Stimulated activated CD4-positive, alpha-beta T cell treated with anti-CD3 and anti-CD28 coated beads, Interleukin-4, amount 100 ng/mL, for 1 hour (primary cell): ENCODE results near the gene MYLK3.
"Not testable (repeated sequence)": the region's sequence is repeated elsewhere in the genome, so short reads cannot be mapped to it uniquely, and the experiment has no call there.

Source experiments
- DNase-seq: peaks from one replicate; pipeline ENCODE4 v3.0.0-alpha.2; 2020

MYLK3 gene

DNA sequence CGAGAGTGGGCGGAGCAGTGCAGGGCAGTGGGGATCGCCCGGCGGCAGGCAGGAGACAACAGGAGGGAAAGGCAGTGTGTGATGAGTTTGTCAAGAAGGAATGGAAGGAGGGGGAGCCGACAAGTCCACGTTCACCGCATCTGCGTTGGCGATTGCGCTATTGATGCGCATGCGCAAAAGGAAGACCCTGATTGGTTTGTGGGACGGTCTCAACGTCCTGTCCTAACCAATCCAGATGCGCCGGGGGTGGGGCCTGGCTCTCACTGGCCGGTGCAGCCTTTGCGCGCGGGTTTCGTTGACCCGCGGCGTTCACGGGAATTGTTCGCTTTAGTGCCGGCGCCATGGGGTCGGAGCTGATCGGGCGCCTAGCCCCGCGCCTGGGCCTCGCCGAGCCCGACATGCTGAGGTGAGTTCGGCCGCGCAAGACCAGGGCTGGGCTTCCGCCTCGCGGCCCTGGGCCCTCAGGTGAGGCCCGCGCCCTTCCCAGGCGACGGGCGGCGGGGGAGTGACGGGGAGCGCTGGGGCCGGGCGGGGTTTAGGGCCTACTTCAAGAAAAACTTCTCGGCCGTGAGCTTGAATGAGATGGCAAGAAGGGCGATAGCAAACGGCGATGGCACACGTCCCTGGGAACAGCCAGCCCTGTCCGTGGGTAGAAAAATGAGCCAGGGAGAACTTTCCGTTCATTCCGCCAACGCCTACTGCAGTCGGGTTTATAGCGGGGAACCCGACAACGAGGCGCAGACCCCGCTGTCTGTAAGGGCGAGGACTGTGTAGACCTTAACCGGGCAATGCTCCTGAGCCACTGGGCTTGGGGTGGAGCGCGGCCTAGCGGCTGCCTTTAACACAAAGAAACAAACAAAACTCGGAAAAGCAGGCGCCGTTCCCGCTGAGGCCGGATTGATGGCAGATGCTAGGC lies 58.5 kb downstream of the MYLK3 start, which contains the start of gene ORC6:
Gene ORC6, plus strand, starts transcription at position 295 of the 916 bp plus-strand sequence. Its CDS starts 47 bp downstream, at position 342.
- DNase-seq, result peak; percentile 98

DNA sequence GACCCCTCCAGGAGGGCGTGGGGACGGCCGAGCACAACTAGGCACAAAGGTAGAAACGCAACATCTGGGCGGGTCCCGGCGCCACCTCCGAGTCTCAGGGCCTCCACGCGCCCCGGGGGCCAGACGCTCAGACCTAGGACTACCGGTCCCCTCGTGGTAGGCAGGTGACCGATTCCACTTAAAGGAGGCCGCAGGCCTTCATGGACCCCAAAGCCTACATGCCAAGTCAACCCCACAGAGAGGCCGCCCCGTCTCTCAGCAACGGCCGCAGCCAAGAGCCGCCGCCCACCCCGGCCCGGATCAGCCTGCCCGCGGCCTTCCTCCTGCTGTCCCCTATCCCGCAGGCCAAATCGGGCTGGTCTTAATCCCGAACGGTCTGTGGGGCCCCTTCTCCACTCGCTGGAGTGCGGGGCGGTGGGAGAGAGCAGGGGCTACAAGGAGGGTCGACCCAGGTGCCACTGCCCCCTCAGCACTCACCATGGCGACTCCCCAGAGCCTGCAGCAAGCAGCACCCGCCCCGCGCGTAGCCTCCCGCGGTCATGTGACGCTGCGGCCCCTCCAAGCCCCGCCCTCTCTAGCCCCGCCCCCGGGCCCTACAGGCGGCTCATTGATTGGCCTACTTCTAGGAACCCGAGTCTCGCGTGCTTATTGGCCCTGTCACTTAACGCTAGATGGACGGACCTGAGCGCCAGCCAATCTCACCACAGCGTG lies 59.3 kb downstream of the MYLK3 start, which contains the start of gene VPS35:
Gene VPS35, minus strand, starts transcription at position 525 of the 711 bp plus-strand sequence. Its CDS starts 45 bp downstream, at position 480.
- peak; percentile 100 for DNase-seq

- peak; percentile 3 for DNase-seq
Measured at GRCh38 chr16:46688101-46688653, 60.0 kb downstream of the MYLK3 start.

- no peak for DNase-seq
Measured at GRCh38 chr16:46687486-46687885, 60.7 kb downstream of the MYLK3 start.

DNA sequence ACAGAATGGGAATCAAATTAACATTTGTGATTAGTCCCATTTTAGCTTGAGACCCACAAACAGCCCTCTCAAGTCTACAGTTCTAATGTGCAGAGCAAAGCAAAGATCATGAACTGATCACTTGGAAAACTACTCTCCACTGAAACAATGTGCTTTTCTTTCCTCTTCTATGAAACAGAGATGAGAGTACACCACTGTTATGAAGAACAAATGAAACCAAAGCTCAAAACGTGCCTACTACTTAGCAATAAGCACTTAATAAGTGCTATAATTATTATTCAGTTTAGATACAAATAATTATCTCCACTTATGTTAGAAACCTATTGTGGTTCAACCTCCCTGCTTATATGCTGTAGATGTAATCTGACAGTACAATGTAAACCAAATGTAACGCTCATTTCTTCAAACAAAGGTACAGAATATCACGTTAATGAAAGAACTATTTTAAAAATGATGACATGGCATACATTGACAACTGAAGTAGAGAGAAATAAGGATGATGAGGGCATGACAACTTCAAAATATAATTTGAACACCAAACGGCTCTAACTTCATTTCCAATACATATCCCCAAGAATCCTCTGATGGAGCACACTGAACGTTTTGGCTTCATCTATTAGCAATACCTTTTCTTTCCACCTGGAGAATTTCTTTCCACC lies 61.2 kb downstream of the MYLK3 start:
- DNase-seq, result no peak

DNA sequence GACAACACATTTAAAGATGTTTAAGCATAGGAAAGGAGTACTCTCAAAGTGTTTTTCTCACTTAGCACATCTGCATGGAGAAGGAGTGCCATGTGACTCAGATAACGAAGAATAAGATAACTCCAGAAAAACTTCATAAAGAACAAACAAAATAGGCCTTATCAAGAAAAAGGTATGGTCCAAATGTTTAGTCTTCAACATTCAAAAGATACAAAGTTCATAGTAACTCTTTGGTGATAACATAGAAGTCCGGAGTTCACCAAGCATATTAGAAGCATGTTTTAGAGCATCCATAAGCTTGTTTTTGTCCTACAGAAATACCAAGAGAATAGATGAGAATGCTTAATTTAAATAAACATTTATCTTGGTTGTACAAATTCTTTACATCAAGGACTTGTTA lies 66.3 kb downstream of the MYLK3 start:
- DNase-seq, result not testable (repeated sequence)

GRCh38 chr16:46677943-46678342 lies 70.2 kb downstream of the MYLK3 start:
- DNase-seq, result not testable (repeated sequence)

DNA sequence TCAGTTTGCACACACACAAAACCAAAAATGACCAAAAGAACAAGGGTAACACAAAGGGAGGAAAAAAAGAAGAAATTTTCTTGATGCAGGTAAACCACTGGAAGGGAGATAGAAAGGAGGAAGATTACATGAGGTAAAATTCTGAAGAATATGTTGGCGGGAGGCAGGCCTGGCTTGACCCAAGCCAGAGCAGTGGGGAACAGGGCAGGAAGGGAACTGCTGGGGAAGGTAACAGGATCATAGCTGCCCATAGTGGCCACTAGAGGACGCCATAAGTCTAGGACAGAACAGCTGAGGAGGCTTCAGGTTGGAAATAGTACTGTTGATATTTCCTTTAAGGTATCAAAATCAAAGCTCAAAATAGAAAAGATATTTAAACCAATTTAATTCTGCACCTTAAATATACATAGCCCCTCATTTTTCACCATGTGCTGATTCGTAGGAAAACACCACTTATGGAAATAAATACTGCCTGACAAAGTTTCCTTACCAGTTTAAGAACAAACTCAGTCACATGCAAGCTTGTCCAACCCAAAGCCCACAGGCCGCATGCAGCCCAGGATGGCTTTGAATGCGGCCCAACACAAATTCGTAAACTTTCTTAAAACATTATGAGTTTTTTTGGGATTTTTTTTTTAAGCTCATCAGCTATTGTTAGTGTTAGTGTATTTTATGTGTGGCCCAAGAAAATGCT lies 74.7 kb downstream of the MYLK3 start:
- DNase-seq, result peak; percentile 23

DNA sequence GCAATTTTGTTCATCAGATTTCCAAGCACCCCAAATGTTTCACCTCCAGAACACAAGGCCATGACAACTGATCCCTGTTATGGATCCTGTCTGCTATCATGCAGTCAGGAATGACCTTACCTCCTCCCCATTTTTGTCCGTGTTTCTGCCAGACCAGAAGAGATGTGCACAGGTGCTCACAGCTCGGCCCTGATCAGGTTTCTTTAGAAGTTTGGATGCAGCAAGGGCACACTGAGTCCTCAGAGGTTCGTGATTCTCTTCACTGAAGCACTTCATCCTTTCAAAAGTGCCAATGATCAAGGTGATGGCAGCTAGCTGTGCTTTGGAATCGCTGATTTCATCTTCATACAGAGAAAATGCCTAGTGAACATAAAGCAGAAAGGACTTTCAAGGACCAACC lies 86.0 kb downstream of the MYLK3 start:
- no peak for DNase-seq

DNA sequence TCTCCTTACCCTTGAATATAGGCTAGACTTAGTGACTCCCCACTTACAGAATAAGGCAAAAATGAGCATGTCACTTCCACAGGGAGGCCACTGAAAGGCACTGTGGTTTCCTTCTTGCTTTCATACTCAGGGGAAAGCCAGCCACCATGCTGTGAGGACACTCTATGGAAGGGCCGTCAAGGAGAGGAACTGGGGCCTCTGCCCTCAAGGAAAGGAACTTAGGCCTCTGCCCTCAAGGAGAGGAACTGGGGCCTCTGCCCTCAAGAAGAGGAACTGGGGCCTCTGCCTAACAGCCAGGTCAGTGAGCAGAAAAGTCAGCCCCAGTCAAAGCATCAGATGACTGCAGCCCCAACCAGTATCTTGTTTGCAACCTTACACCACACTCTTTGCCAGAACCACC lies 89.2 kb downstream of the MYLK3 start:
- DNase-seq, result no peak
